ENCODE measurements around the gene ZNF221. TPM values are rescaled to one million over a fixed set of nuclear protein-coding genes. Genes with fewer than 3 reads are reported as not detected.

The ZNF221 gene
- total RNA-seq, 1 donor from 2014 or later = 4.3 TPM

Other genes starting within 250 kb of the ZNF221 start
- not detected for gene IRGC, start 235.2 kb upstream of the ZNF221 start, total RNA-seq
- 17.9 TPM for gene SMG9, start 196.3 kb upstream of the ZNF221 start, total RNA-seq
- 0.50 TPM for gene KCNN4, start 170.3 kb upstream of the ZNF221 start, total RNA-seq
- 0.89 TPM for gene LYPD5, start 148.8 kb upstream of the ZNF221 start, total RNA-seq
- gene ZNF283, start 123.9 kb upstream of the ZNF221 start, total RNA-seq = 11.0 TPM
- 11.1 TPM for gene ZNF404, start 67.3 kb upstream of the ZNF221 start, total RNA-seq
- gene ZNF45, start 15.9 kb upstream of the ZNF221 start, total RNA-seq = 8.9 TPM
- gene ZNF155, start 33.0 kb downstream of the ZNF221 start, total RNA-seq = 8.9 TPM
- 3.0 TPM for gene ZNF230, start 51.7 kb downstream of the ZNF221 start, total RNA-seq
- 3.5 TPM for gene ZNF222, start 74.2 kb downstream of the ZNF221 start, total RNA-seq
- gene ZNF223, start 100.8 kb downstream of the ZNF221 start, total RNA-seq = 2.3 TPM
- 1.8 TPM for gene ZNF284, start 120.9 kb downstream of the ZNF221 start, total RNA-seq
- 15.5 TPM for gene ZNF224, start 143.1 kb downstream of the ZNF221 start, total RNA-seq
- gene ZNF225, start 162.2 kb downstream of the ZNF221 start, total RNA-seq = 2.6 TPM
- gene ZNF234, start 190.3 kb downstream of the ZNF221 start, total RNA-seq = 14.3 TPM
- gene ZNF226, start 213.9 kb downstream of the ZNF221 start, total RNA-seq = 19.9 TPM

Data from left ventricle myocardium superior (tissue), 1 donor.